GM12892 (cell line): Measurements from ENCODE around the gene ME2.

Source experiments
- POLR2A ChIP-seq: IDR thresholded peaks from 2 replicates; pipeline ENCODE4 v1.6.1; 2011; ENCODE audit warnings: low read depth, low read length, control low read depth
- POLR2AphosphoS5 ChIP-seq: IDR thresholded peaks from 2 replicates; pipeline ENCODE4 v1.6.1; 2011; ENCODE audit warnings: low read depth, low read length, control low read depth
- TAF1 ChIP-seq: IDR thresholded peaks from 2 replicates; pipeline ENCODE4 v1.6.1; 2011; ENCODE audit warnings: low read depth, mild to moderate bottlenecking, control low read depth, low read length, borderline replicate concordance

GRCh38 chr18:50848061-50848551 lies 30.8 kb upstream of the ME2 start:
- TF ChIP-seq POLR2A (no peak), POLR2AphosphoS5 (no peak), TAF1 (no peak)
